Amniotic stem cell (primary cell): ENCODE results near the gene SOWAHC.

Experiments used
- DNase-seq: peaks from one replicate; lab custom pipeline; 2025; lab: John Stamatoyannopoulos, UW

The SOWAHC gene

GRCh38 chr2:109647636-109648035, 33.5 kb downstream of the SOWAHC start:
- peak; percentile 20 for DNase-seq

- DNase-seq: no peak
These were observed 33.9 kb downstream of the SOWAHC start for GRCh38 chr2:109648041-109648527.

- DNase-seq: no peak
These were observed 35.9 kb downstream of the SOWAHC start for GRCh38 chr2:109649736-109650695.

- no peak for DNase-seq
These were observed 40.3 kb downstream of the SOWAHC start for GRCh38 chr2:109654326-109655050.

GRCh38 chr2:109655287-109655686, 41.1 kb downstream of the SOWAHC start:
- no peak for DNase-seq

- DNase-seq: no peak
These were observed 45.4 kb downstream of the SOWAHC start for GRCh38 chr2:109659396-109660045.

GRCh38 chr2:109660046-109660860, 46.1 kb downstream of the SOWAHC start:
- DNase-seq: no peak

- no peak for DNase-seq
These were observed 48.7 kb downstream of the SOWAHC start for GRCh38 chr2:109662889-109663288.

- DNase-seq: peak; percentile 1
These were observed 49.6 kb downstream of the SOWAHC start for GRCh38 chr2:109663721-109664120.

- no peak for DNase-seq
These were observed 52.3 kb downstream of the SOWAHC start for GRCh38 chr2:109666466-109666865.
